Measurements from ENCODE around the gene HTRA2.
"Not testable (repeated sequence)": the region's sequence is repeated elsewhere in the genome, so short reads cannot be mapped to it uniquely, and the experiment has no call there.

HTRA2 gene

DNA sequence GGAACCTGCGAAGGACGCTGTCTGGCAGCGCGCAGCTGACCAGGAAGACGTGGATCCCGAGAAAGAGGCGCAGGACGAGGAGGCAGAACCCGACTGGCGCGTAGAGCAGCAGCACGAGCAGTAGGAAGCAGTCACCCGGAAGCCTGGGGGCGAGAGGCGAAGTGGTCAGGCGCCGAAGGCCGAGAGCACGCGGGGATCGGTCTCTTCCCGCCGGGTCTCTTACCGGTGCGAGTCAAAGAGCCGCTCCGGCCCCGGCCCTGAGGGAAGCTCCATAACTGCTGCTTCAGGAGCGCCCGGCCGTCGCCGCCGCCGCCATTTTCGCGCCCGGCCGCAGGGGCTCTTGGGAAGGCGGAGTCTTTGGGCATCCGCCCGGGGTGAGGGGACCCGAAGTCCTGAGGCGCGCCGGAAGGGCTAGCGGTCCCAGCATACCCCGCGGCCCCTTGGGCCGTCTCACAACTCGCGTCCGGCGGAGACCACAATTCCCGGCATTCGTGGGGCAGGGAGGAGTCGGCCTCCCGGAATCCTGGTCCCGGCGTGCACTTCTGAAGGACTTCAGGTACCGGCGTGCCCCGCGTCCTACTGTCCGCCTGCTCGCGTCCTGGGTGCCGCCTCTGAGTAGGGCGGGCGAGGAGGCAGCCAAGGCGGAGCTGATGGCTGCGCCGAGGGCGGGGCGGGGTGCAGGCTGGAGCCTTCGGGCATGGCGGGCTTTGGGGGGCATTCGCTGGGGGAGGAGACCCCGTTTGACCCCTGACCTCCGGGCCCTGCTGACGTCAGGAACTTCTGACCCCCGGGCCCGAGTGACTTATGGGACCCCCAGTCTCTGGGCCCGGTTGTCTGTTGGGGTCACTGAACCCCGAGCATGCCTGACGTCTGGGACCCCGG, at the start of gene HTRA2, which contains the start of gene AUP1:
Gene HTRA2, plus strand, starts transcription at position 577 of the 882 bp plus-strand sequence. Its CDS starts 74 bp downstream, at position 651.
Gene AUP1, minus strand, starts transcription at position 350 of the 882 bp plus-strand sequence. Its CDS starts 77 bp downstream, at position 273.
- DNase-seq, result peak; percentile 94

DNA sequence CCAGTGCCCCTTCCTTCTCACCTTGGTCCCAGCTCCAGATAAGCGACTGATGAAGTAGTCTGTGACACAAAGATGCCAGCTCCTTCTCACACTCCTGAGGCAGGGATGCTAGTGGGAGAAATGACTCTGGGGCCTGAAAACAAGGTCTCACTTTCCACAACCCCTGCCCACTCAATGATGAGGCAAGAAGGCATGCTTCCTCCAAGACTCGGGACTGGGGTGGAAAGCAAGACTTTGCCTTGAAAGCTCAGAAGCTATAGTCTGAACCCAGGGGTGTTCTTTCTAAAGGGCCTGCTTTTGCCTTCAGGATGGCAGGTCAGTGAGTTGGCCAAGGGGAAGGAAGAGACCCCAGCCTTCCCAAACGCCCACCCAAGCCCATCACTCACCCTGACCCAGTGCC, 48.3 kb upstream of the HTRA2 start:
- no peak for DNase-seq

- DNase-seq, result peak; percentile 57
Observed at GRCh38 chr2:74481961-74482800, 47.6 kb upstream of the HTRA2 start.

DNA sequence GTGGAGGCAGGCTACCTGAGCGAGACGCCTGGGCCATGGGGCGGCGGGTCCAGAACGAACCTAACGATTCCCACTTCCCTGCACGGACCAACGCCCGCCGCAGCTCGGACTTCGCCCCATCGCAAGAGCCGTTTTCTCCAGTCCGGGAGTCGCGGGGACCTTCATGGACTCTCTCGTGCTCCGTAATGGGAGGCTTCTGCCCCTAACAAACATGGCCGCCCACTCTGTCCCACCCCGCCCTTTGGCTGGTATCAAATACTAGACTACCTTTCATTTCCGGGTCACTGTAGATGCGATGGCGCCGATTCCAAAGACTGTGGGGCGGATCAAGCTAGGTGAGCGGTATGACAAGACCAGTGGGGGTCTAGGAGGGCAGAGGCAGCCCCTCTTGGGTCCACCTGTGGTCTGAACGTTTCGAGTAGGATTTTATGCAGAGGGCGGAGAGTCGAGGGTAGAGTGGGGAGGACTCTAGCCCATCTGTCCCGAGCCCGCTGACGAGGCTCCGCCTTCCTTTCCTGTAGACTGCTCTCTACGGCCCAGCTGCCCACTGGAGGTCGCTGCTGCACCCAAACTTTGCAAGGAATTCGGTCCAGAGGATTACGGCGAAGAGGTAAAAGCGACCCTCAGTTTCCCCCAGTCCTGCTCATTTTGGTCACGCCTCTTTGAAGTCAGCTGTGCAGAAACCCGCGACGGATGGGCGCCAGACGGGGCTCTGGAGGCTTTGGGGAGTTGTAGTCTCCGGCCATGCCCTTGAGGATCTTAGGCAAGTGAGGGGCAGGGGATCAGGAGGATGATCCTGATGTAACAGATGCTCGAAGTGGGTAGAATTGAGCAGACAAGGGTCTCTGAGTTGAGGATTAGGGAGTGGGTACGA, 46.7 kb upstream of the HTRA2 start, which contains the start of the genes CCDC142 and TTC31:
Gene CCDC142, minus strand, starts transcription at position 198 of the 874 bp plus-strand sequence. Its CDS starts 161 bp downstream, at position 37.
Gene TTC31, plus strand, starts transcription at position 281 of the 874 bp plus-strand sequence. Its CDS starts 15 bp downstream, at position 296.
- DNase-seq, result peak; percentile 94

DNA sequence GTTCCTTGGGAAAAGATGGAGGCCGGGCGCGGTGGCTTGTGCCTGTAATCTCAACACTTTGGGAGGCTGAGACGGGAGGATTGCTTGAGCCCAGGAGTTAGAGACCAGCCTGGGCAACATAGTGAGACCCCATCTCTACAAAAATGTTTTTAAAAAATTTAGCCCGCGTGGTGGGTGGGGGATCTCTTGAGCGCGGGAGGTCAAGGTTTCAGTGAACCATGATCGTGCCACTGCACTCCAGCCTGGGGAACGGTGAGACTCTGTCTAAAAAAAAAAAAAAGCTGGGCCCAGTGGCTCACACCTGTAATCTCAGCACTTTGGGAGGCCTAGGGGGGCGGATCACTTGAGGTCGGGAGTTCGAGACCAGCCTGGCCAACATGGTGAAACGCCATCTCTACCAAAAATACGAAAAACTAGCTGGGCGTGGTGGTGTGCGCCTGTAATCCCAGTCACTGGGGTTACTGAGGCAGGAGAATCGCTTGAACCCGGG, 46.0 kb upstream of the HTRA2 start:
- DNase-seq, result not testable (repeated sequence)

DNA sequence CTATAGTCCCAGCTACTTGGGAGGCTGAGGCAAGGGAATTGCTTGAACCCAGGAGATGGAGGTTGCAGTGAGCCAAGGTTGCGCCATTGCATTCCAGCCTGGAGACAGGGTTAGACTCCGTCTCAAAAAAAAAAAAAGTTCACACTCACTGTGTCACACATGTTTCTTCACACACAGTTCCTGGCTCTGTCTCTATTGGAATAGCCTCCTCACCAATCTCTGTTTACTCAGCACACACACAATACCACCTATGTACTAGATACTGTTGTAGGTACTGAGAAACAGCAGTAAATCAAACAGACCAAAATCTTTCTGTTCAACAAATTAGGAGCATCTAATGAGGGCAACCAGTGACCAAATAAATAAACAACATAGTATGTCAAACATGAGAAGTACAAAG, 43.6 kb upstream of the HTRA2 start:
- DNase-seq, result no peak

GRCh38 chr2:74488643-74489481, 40.9 kb upstream of the HTRA2 start:
- no peak for DNase-seq

DNA sequence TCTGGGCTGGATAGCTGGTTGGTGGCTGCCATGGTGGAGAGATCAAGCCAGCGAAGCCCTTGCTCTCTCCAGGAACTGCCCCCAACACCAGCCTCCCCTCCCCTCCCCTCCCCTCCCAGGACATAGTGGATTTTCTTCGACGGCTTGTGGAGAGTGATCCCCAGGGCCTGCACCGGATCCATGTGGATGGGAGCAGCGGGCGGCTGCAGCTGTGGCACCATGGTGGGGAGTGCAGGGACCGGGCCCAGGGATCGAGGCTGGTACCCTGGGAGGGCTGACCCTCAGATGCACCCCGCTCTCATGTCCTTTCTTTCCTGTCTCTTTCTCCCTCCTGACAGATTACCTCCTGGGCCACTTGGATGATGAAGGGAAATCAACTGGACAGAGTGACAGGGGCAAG, 39.8 kb upstream of the HTRA2 start:
- no peak for DNase-seq

GRCh38 chr2:74491648-74492544, 37.8 kb upstream of the HTRA2 start:
- DNase-seq, result no peak

DNA sequence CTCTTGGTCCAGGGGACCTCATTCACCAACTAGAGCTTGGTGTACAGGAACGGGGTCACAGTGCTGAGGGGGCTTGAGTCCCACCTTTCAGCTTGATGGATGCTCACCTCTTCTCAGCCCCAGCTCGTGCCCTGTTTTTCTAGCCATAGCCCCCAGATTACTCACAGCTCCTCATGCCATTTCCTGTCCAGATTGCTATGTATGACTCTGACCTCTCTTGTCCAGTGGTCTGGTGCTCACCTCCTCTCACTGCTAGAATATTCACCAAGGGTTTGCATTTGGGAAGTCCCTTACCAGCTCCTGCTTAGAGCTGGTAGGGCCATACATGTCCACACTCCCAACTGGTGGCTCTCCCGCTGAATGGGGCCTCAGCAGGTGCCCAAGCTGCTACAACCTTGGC, 36.2 kb upstream of the HTRA2 start:
- no peak for DNase-seq

DNA sequence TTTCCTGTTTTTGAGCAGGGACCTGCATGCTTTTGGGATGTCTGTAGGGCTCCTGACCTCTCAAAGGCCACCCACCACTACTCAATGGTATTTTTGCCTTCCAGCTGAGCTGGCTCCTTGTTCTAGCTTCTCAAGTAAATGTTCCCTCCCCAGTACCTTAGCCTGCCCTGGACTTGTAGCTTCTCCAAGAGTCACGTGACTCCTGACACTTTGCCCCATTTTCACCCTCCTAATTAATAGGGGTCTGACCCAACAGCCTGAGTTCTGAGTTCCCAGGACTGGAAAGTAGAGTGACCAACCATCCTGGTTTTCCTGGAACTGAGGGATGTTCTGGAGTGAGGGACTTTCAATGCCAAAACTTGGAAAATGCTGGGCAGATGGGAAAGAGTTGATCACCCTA, 34.3 kb upstream of the HTRA2 start:
- DNase-seq, result no peak

DNA sequence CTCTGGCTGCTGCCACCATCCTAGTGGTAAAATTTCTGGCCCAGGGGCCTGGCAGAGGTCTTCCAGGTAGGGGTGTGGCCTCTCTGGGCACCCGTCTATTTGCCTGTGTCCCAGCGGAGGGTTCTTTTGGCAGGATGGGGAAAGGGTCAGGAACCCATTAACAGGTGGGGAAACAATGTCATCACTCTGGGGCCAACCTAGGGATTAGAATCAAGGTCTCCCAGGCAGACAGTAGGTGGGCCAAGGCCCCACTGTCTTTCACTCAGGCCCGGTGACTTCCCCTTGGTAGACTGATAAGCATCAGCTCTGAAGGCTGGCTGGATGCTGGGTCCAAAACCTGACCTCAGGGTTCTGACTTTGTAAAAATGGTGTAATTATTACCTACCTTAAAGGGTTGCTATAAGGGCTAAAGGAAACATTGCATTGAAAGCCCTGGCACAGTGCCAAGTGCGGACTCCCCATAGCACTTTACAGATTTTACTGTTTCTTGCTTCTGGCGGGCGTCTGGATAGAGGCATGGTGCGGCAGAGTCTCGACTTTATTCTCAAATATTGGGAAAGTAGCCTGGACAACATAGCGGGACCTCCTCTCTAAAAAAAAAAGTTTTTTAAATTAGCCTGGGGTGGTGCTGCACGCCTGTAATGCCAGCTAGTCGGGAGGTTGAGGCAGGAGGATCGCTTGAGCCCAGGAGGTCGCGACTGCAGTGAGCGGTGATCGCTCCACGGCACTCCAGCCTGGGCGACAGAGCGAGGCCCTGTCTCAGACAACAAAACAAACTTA, 32.5 kb upstream of the HTRA2 start:
- no peak for DNase-seq

GRCh38 chr2:74497777-74498499, 31.8 kb upstream of the HTRA2 start:
- no peak for DNase-seq

GRCh38 chr2:74498500-74499266, 31.1 kb upstream of the HTRA2 start:
- DNase-seq, result no peak

DNA sequence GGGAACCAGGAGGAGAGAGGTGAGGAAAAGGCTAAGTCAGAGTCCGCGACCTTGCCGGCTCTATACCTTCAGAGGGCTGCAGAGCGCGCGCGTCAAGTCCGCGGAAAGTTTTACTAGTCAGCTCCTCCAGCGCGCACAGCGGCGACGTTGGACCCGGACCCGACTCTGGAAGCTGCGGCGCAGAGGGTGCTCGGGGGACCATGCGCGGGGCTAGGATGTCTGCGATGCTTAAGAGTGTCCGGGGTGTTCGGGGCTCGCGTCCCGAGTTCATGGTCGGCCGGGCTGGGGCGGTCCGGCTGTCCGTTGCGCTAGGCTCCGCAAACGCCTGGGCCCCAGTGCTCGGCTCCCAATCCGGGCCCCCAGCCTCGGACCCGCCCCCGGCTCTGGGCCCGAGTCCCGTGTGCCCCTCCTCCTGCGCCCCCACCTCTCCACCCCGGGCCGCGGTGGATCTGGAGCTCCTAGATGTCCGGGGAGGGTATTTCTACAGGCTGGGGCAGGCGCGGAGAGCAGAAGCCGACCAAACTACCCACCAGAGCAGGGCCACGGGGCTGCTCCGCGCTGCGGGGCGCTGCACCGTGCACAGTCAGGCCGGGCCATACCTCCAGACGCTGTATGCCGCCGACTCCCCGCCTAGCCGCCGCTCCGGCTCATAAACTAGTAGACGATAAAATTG, 30.3 kb upstream of the HTRA2 start, which contains the start of gene LBX2:
Gene LBX2, minus strand, starts transcription at position 337 of the 673 bp plus-strand sequence. Its CDS starts 66 bp downstream, at position 271.
- DNase-seq, result peak; percentile 16

- no peak for DNase-seq
Observed at GRCh38 chr2:74499940-74500577, 29.7 kb upstream of the HTRA2 start.

- no peak for DNase-seq
Observed at GRCh38 chr2:74500578-74500946, 29.2 kb upstream of the HTRA2 start.

Data from stimulated activated naive CD4-positive, alpha-beta T cell treated with Interleukin-2 at 50 U/mL for 16 hours (primary cell).